H1 (cell line): ENCODE results near the gene C1QTNF7. TPM values are rescaled to one million over a fixed set of nuclear protein-coding genes. Genes with fewer than 3 reads are reported as not detected.

Experiments used
- CBX5 ChIP-seq: fragments of 300-800, 300-1000 bp; sonication (generic); IDR thresholded peaks from 2 replicates; pipeline ENCODE4 v1.7.1; 2016; ENCODE audit warnings: antibody characterized with exemption, low read length, low read depth
- EP300 ChIP-seq, 2 experiments: IDR thresholded peaks; 1 replicate in 1 of 2; 2 replicates in 1 of 2; pipeline ENCODE4 v1.6.1; 2011 to 2012; ENCODE audit warnings: low read depth in 2 of 2, low read length in 2 of 2, mild to moderate bottlenecking in 2 of 2, borderline replicate concordance in 1 of 2, inconsistent platforms in 1 of 2, moderate library complexity in 1 of 2
- EZH2 ChIP-seq: fragments of 200-600 bp; sonication (generic); IDR thresholded peaks from 2 replicates; pipeline ENCODE4 v1.7.1; 2012; ENCODE audit warnings: low read depth, mild to moderate bottlenecking, moderate library complexity, low read length, inconsistent platforms; ENCODE audit not compliant: severe bottlenecking
- JUND ChIP-seq: IDR thresholded peaks from 2 replicates; pipeline ENCODE4 v1.6.1; 2011; ENCODE audit warnings: mild to moderate bottlenecking, improper control_type of control experiment, low read length
- SIX5 ChIP-seq: IDR thresholded peaks from 2 replicates; pipeline ENCODE4 v1.6.1; 2011; ENCODE audit warnings: mild to moderate bottlenecking, low read depth, low read length
- TAF7 ChIP-seq: optimal IDR thresholded peaks from 2 replicates; pipeline ENCODE3; 2011; ENCODE audit warnings: low read depth, mild to moderate bottlenecking, inconsistent platforms, low read length, moderate library complexity, borderline replicate concordance
- TEAD4 ChIP-seq: IDR thresholded peaks from 2 replicates; pipeline ENCODE4 v1.6.1; 2012; ENCODE audit warnings: low read depth, low read length, inconsistent platforms, mixed read lengths
- polyA plus RNA-seq, 7 experiments: library from polyadenylated mRNA; depleted of rRNA in 3 of 7; stranded (reverse) in 5 of 7; unstranded in 2 of 7; fragments of >200 nt in 5 of 7; fragments of 200-250 nt in 2 of 7; gene quantifications; 1 replicate in 5 of 7; 2 replicates in 1 of 7; 4 replicates in 1 of 7; pipeline versions ENCODE4 v1.2.1 to v1.2.3, GENCODE V29; 2011 to 2013; ENCODE audit warnings: missing spikeins in 2 of 7, mixed read lengths in 2 of 7
- total RNA-seq: library from RNA; stranded (reverse); fragmentation: NEBNext Ultra II Directional; extraction: Animal tissue kit (Norgen Biotek cat#: 25700); gene quantifications from 2 replicates; pipeline ENCODE4 v1.2.1, GENCODE V29; 2021

Gene C1QTNF7
- total and polyA plus RNA-seq, 2 of the 8 experiments (the other 6 are each of a cell fraction or from before 2014, with no cell fraction given), result not detected

GRCh38 chr4:15378062-15378461 lies 49.8 kb upstream of the C1QTNF7 start (continued):
- TF ChIP-seq EP300 (IDR thresholded peaks at IDR 0.05; ENCODE audit: borderline replicate concordance in 1 of 2, low read depth in 2 of 2, low read length in 2 of 2), result no peak
- TF ChIP-seq JUND, result no peak
- TF ChIP-seq EZH2, result no peak
- TF ChIP-seq TEAD4, result no peak
- TF ChIP-seq SIX5, result no peak
- TF ChIP-seq TAF7, result no peak
- TF ChIP-seq CBX5, result no peak
- TF ChIP-seq, all 59 proteins: peak for 0
